ENCODE data around the gene WWOX. TPM values are rescaled to one million over a fixed set of nuclear protein-coding genes. Genes with fewer than 3 reads are reported as not detected.

The WWOX gene
- total and polyA plus RNA-seq, 10 donors, result 5.9 to 90.3 (median 26.4) TPM

DNA sequence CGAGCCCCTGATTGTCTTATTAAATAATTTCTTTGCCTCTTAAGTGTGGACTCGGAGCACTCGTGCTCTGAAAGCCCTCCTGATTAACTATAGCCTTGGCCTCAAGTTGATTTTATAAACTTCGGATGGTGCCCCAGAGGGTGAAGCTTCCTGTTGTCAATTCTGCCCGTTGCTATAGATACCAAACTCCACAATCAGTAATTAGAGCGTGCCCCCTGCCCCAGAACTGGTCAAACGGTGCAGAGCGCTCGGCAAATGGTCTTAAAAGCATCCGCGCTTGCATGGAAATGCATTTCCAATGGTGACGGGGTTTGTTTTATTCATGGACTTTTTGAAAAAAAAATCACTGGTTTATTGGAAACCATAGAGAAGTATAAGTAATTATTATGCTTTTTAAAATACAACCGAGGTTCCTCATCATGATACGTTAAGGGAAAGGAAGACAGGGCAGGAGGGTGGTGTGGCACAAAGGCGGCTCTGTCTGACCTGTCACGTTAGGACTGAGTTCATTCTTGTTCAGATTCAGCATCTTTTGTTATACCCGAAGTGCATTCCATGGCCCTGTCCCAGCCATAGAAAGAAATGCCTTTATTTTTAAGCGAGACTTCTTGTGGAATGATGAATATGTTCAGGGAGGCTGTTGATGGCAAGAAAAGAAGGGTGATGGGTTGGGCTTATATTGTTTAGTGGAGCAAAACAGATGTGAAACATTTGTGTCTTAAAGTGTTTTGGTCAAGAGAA, 1024.7 kb downstream of the WWOX start:
- Histone ChIP-seq H3K36me3 (no peaks in the 10 kb centered on the region), H3K4me1 (no peaks in the 10 kb centered on the region), H3K4me3 (no peak overlapping the region), H3K27me3 (replicated peaks in 1 of 7) (no peaks in the 10 kb centered on the region), H3K27ac (no peak overlapping the region), H3K9me3 (no peaks in the 10 kb centered on the region)
- intact Hi-C loops (cut with DNase I; ENCODE audit: low total_unique reads), result no loop called here
- no peak for DNase-seq
- TF ChIP-seq, protein P1, sequence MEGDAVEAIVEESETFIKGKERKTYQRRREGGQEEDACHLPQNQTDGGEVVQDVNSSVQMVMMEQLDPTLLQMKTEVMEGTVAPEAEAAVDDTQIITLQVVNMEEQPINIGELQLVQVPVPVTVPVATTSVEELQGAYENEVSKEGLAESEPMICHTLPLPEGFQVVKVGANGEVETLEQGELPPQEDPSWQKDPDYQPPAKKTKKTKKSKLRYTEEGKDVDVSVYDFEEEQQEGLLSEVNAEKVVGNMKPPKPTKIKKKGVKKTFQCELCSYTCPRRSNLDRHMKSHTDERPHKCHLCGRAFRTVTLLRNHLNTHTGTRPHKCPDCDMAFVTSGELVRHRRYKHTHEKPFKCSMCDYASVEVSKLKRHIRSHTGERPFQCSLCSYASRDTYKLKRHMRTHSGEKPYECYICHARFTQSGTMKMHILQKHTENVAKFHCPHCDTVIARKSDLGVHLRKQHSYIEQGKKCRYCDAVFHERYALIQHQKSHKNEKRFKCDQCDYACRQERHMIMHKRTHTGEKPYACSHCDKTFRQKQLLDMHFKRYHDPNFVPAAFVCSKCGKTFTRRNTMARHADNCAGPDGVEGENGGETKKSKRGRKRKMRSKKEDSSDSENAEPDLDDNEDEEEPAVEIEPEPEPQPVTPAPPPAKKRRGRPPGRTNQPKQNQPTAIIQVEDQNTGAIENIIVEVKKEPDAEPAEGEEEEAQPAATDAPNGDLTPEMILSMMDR (IDR thresholded peaks at IDR 0.05 in 8 of 11, conservative IDR thresholded peaks at IDR 0.05 in 3 of 11), result no peak
- TF ChIP-seq POLR2A (IDR thresholded peaks at IDR 0.05) (no peak), POLR2AphosphoS5 (IDR thresholded peaks at IDR 0.05) (no peak)
- WGBS, 5 donors, result 83 to 92% (median 88%) methylated on average over 18 of the region's 18 CpGs

DNA sequence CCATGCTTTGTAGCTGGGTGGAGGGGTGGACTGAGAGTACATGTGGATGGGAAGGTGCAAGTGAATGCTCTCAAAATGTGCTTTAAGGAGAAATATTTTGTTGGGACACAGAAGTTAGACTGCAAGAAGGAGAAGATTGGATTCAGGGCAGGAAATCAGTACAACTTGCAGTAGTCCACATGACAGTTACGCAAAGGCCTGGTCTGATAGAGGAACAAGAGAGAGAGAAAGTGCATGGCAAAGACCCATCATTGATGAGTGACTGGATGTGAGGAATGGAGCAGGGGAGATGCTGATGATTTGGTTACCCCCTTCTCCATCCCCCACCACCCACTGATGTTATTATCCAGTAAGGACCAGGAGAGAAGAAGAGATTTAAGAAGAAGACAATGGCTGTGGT, 1028.3 kb downstream of the WWOX start:
- H3K27me3 ChIP-seq (replicated peaks in 1 of 7), result no peaks in the 10 kb centered on the region
- H3K4me1 ChIP-seq, result no peaks in the 10 kb centered on the region
- no peaks in the 10 kb centered on the region for H3K36me3 ChIP-seq
- WGBS, 5 donors, result 56 to 94% (median 88%) methylated on average over 1 of the region's 1 CpG
- no peak overlapping the region for H3K27ac ChIP-seq
- TF ChIP-seq POLR2AphosphoS5 (IDR thresholded peaks at IDR 0.05) (no peak), POLR2A (IDR thresholded peaks at IDR 0.05) (no peak)
- TF ChIP-seq, protein P1 (IDR thresholded peaks at IDR 0.05 in 8 of 11, conservative IDR thresholded peaks at IDR 0.05 in 3 of 11), result no peak
- intact Hi-C loops (cut with DNase I; ENCODE audit: low total_unique reads), result no loop called here
- H3K9me3 ChIP-seq, result no peaks in the 10 kb centered on the region
- H3K4me3 ChIP-seq, result no peak overlapping the region
- DNase-seq, result no peak

DNA sequence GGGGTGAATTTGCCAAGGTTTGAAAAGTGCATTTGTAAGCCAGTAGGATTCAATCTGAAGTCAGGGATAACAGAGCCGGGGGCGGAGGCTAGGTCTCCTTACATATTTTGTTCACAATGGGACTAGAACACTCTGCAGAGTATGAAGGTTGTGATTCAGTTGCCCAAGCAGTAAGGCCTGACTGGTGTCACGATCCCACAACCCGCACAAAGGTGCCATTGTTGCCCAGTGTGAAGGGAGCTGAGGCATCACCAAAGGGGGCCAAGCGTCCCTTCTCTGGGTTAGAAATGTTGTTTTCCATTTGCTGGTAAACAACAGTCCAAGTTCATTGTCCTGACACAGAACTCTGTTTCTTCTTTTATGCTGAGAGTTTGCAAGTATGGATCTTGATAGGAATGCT, 1029.3 kb downstream of the WWOX start:
- DNase-seq, result no peak
- WGBS, 5 donors, result 88 to 98% (median 95%) methylated on average over 5 of the region's 5 CpGs
- TF ChIP-seq POLR2A (IDR thresholded peaks at IDR 0.05), result no peak
- Histone ChIP-seq H3K27ac (no peak overlapping the region), H3K27me3 (replicated peaks in 1 of 7) (no peaks in the 10 kb centered on the region), H3K4me3 (no peak overlapping the region), H3K9me3 (no peaks in the 10 kb centered on the region), H3K36me3 (no peaks in the 10 kb centered on the region), H3K4me1 (no peaks in the 10 kb centered on the region)
- intact Hi-C loops (cut with DNase I; ENCODE audit: low total_unique reads), result no loop called here

DNA sequence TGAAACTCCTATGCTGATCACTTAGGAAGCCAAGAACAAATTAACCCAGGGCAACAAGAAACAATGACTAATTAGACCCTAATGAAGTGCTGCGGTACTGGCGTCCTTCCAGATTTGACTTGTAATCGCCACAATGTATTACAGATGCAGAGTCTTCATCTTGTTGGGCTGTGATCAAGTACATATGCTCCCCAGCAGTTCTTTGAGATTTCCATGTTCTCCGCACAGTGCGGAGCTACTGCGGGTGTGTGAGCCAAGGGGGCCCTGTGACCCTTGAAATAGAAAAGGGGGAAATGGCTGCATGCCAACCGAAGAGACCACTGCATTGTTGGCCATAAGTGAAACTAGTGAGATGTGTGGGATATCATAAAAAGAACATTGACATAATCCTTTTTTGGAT, 1031.2 kb downstream of the WWOX start:
- no peaks in the 10 kb centered on the region for H3K36me3 ChIP-seq
- H3K4me1 ChIP-seq, result no peaks in the 10 kb centered on the region
- DNase-seq, result no peak
- no peak overlapping the region for H3K27ac ChIP-seq
- TF ChIP-seq POLR2A (IDR thresholded peaks at IDR 0.05) (no peak), POLR2AphosphoS5 (IDR thresholded peaks at IDR 0.05) (no peak)
- TF ChIP-seq, protein P1 (IDR thresholded peaks at IDR 0.05 in 8 of 11, conservative IDR thresholded peaks at IDR 0.05 in 3 of 11), result no peak
- intact Hi-C loops (cut with DNase I; ENCODE audit: low total_unique reads), result no loop called here
- no peak overlapping the region for H3K4me3 ChIP-seq
- WGBS, 5 donors, result 90 to 98% (median 95%) methylated on average over 7 of the region's 7 CpGs
- H3K27me3 ChIP-seq (replicated peaks in 1 of 7), result no peaks in the 10 kb centered on the region
- no peaks in the 10 kb centered on the region for H3K9me3 ChIP-seq
